Mononuclear cell (primary cell): ENCODE results near the gene MTOR. TPM values are rescaled to one million over a fixed set of nuclear protein-coding genes. Genes with fewer than 3 reads are reported as not detected.

ENCODE experiments used
- H3K27me3 ChIP-seq: 2 replicates; pipeline ENCODE4 v1.6.0; 2011; ENCODE audit warnings: low read length, control low read depth; ENCODE audit not compliant: insufficient read depth
- H3K4me1 ChIP-seq: 2 replicates; pipeline ENCODE4 v1.5.1; 2011; ENCODE audit warnings: mild to moderate bottlenecking, low read length, control low read depth; ENCODE audit not compliant: insufficient read depth
- H3K4me3 ChIP-seq: 2 replicates; pipeline ENCODE4 v1.5.1; 2011; ENCODE audit warnings: mild to moderate bottlenecking, low read length, moderate library complexity
- H3K9me3 ChIP-seq: 2 replicates; pipeline ENCODE4 v1.5.1; 2011; ENCODE audit warnings: low read depth, mild to moderate bottlenecking, control low read depth, low read length
- total RNA-seq: library from RNA; depleted of rRNA; stranded (reverse); fragments of >200 nt; gene quantifications from one replicate; pipeline ENCODE4 v1.2.3, GENCODE V29; 2012

The MTOR gene
- total RNA-seq, 1 donor, result 21.9 TPM

- no peaks in the 10 kb centered on the region for H3K4me1 ChIP-seq
- no peaks in the 10 kb centered on the region for H3K27me3 ChIP-seq
- H3K4me3 ChIP-seq, result no peak overlapping the region
- no peaks in the 10 kb centered on the region for H3K9me3 ChIP-seq
Measured at GRCh38 chr1:11144570-11145256, 117.6 kb downstream of the MTOR start.

GRCh38 chr1:11143907-11144306, 118.4 kb downstream of the MTOR start:
- Histone ChIP-seq H3K27me3 (no peaks in the 10 kb centered on the region), H3K4me1 (no peaks in the 10 kb centered on the region), H3K9me3 (no peaks in the 10 kb centered on the region), H3K4me3 (no peak overlapping the region)

- Histone ChIP-seq H3K4me1 (no peaks in the 10 kb centered on the region), H3K9me3 (no peaks in the 10 kb centered on the region), H3K4me3 (no peak overlapping the region), H3K27me3 (no peaks in the 10 kb centered on the region)
Measured at GRCh38 chr1:11143401-11143800, 119.0 kb downstream of the MTOR start.

- H3K27me3 ChIP-seq, result no peaks in the 10 kb centered on the region
- H3K9me3 ChIP-seq, result no peaks in the 10 kb centered on the region
- no peaks in the 10 kb centered on the region for H3K4me1 ChIP-seq
Measured at GRCh38 chr1:11142618-11143391, 119.5 kb downstream of the MTOR start.

GRCh38 chr1:11138952-11139351, 123.4 kb downstream of the MTOR start:
- Histone ChIP-seq H3K4me3 (no peak overlapping the region), H3K4me1 (no peaks in the 10 kb centered on the region), H3K27me3 (no peaks in the 10 kb centered on the region), H3K9me3 (no peaks in the 10 kb centered on the region)

More at GRCh38 chr1:11142618-11143391, 119.5 kb downstream of the MTOR start:
- H3K4me3 ChIP-seq, result no peak overlapping the region

- H3K27me3 ChIP-seq, result no peaks in the 10 kb centered on the region
- H3K4me3 ChIP-seq, result no peak overlapping the region
- H3K4me1 ChIP-seq, result no peaks in the 10 kb centered on the region
- no peaks in the 10 kb centered on the region for H3K9me3 ChIP-seq
Measured at GRCh38 chr1:11138029-11138428, 124.3 kb downstream of the MTOR start.

GRCh38 chr1:11134898-11135266, 127.5 kb downstream of the MTOR start:
- no peaks in the 10 kb centered on the region for H3K4me1 ChIP-seq
- H3K27me3 ChIP-seq, result no peaks in the 10 kb centered on the region
- H3K9me3 ChIP-seq, result no peaks in the 10 kb centered on the region
- no peak overlapping the region for H3K4me3 ChIP-seq

GRCh38 chr1:11134251-11134897, 128.0 kb downstream of the MTOR start:
- H3K4me3 ChIP-seq, result no peak overlapping the region
- no peaks in the 10 kb centered on the region for H3K9me3 ChIP-seq
- no peaks in the 10 kb centered on the region for H3K27me3 ChIP-seq
- no peaks in the 10 kb centered on the region for H3K4me1 ChIP-seq

GRCh38 chr1:11132563-11133293, 129.6 kb downstream of the MTOR start:
- Histone ChIP-seq H3K27me3 (no peaks in the 10 kb centered on the region), H3K4me3 (no peak overlapping the region), H3K4me1 (no peaks in the 10 kb centered on the region), H3K9me3 (no peaks in the 10 kb centered on the region)

- Histone ChIP-seq H3K4me3 (no peak overlapping the region), H3K9me3 (no peaks in the 10 kb centered on the region), H3K27me3 (no peaks in the 10 kb centered on the region), H3K4me1 (no peaks in the 10 kb centered on the region)
Measured at GRCh38 chr1:11131816-11132215, 130.5 kb downstream of the MTOR start.

GRCh38 chr1:11130406-11130805, 131.9 kb downstream of the MTOR start:
- H3K27me3 ChIP-seq, result no peaks in the 10 kb centered on the region
- no peaks in the 10 kb centered on the region for H3K9me3 ChIP-seq
- no peak overlapping the region for H3K4me3 ChIP-seq
- H3K4me1 ChIP-seq, result no peaks in the 10 kb centered on the region

GRCh38 chr1:11129649-11130390, 132.5 kb downstream of the MTOR start:
- Histone ChIP-seq H3K9me3 (no peaks in the 10 kb centered on the region), H3K4me1 (no peaks in the 10 kb centered on the region), H3K4me3 (no peak overlapping the region), H3K27me3 (no peaks in the 10 kb centered on the region)

GRCh38 chr1:11126569-11126968, 135.8 kb downstream of the MTOR start:
- Histone ChIP-seq H3K9me3 (no peaks in the 10 kb centered on the region), H3K4me1 (no peaks in the 10 kb centered on the region), H3K27me3 (no peaks in the 10 kb centered on the region), H3K4me3 (no peak overlapping the region)

- H3K4me1 ChIP-seq, result no peaks in the 10 kb centered on the region
Measured at GRCh38 chr1:11125931-11126330, 136.4 kb downstream of the MTOR start.

More at GRCh38 chr1:11125931-11126330, 136.4 kb downstream of the MTOR start:
- H3K27me3 ChIP-seq, result no peaks in the 10 kb centered on the region
- no peaks in the 10 kb centered on the region for H3K9me3 ChIP-seq
- no peak overlapping the region for H3K4me3 ChIP-seq
